Left renal pelvis (tissue), 4 donors: ENCODE data around the gene SAP30BP. TPM values are rescaled to one million over a fixed set of nuclear protein-coding genes. Genes with fewer than 3 reads are reported as not detected.

Experiments
- DNase-seq, 4 donors: peaks; one replicate each; pipeline ENCODE4 v3.0.0-alpha.2; 2013; ENCODE audit warnings: low read depth in 4 of 4, low spot score in 3 of 4
- polyA plus RNA-seq, 4 donors: library from polyadenylated mRNA; unstranded; fragments of 120-200 nt; gene quantifications; one replicate each; pipeline ENCODE4 v1.2.1, GENCODE V29; 2013; ENCODE audit not compliant: insufficient read length in 4 of 4

SAP30BP gene
- polyA plus RNA-seq, 4 donors = 93.6 to 103 (median 96.9) TPM

- no peak for DNase-seq
Observed at GRCh38 chr17:75753514-75754377, 86.6 kb downstream of the SAP30BP start.

GRCh38 chr17:75754378-75755204, 87.5 kb downstream of the SAP30BP start:
- no peak for DNase-seq

- no peak for DNase-seq
Observed at GRCh38 chr17:75755205-75755901, 88.2 kb downstream of the SAP30BP start.

- DNase-seq = no peak
Observed at GRCh38 chr17:75755990-75756389, 88.9 kb downstream of the SAP30BP start.

GRCh38 chr17:75756451-75757085, 89.4 kb downstream of the SAP30BP start:
- no peak for DNase-seq

- DNase-seq = no peak
Observed at GRCh38 chr17:75757086-75757681, 90.0 kb downstream of the SAP30BP start.

Other genes starting within 250 kb of the SAP30BP start
- gene TMEM94, start 210.7 kb upstream of the SAP30BP start, polyA plus RNA-seq = 100 to 1,000 TPM in 1 of 4 donors, 10 to 100 TPM in 3; 65.4 to 105 (median 88.2) TPM
- gene CASKIN2, start 151.8 kb upstream of the SAP30BP start, polyA plus RNA-seq = 10 to 100 TPM; 22.5 to 34.6 (median 30.5) TPM
- gene TSEN54, start 150.8 kb upstream of the SAP30BP start, polyA plus RNA-seq = 10 to 100 TPM; 20.8 to 71.0 (median 45.0) TPM
- gene LLGL2, start 141.6 kb upstream of the SAP30BP start, polyA plus RNA-seq = 100 to 1,000 TPM in 1 of 4 donors, 10 to 100 TPM in 2, 1 to 10 TPM in 1; 5.3 to 103 (median 49.8) TPM
- gene MYO15B, start 79.5 kb upstream of the SAP30BP start, polyA plus RNA-seq = 100 to 1,000 TPM in 3 of 4 donors, 10 to 100 TPM in 1; 89.0 to 224 (median 182) TPM
- gene SMIM5, start 33.9 kb upstream of the SAP30BP start, polyA plus RNA-seq = 10 to 100 TPM in 1 of 4 donors, 1 to 10 TPM in 3; 1.7 to 10.3 (median 6.4) TPM
- 10 to 100 TPM; 23.0 to 62.8 (median 36.7) TPM for gene RECQL5, start 184 bp upstream of the SAP30BP start, polyA plus RNA-seq
- gene ITGB4, start 54.1 kb downstream of the SAP30BP start, polyA plus RNA-seq = 10 to 100 TPM in 3 of 4 donors, 1 to 10 TPM in 1; 9.0 to 15.4 (median 12.4) TPM
- gene GALK1, start 97.9 kb downstream of the SAP30BP start, polyA plus RNA-seq = 10 to 100 TPM; 19.2 to 36.1 (median 24.1) TPM
- 10 to 100 TPM; 34.5 to 49.7 (median 36.4) TPM for gene UNK, start 117.5 kb downstream of the SAP30BP start, polyA plus RNA-seq
- gene UNC13D, start 177.1 kb downstream of the SAP30BP start, polyA plus RNA-seq = 1 to 10 TPM; 4.8 to 9.8 (median 7.0) TPM
- 10 to 100 TPM; 56.4 to 93.5 (median 79.6) TPM for gene WBP2, start 188.0 kb downstream of the SAP30BP start, polyA plus RNA-seq
- gene TRIM47, start 211.2 kb downstream of the SAP30BP start, polyA plus RNA-seq = 10 to 100 TPM in 1 of 4 donors, 1 to 10 TPM in 3; 6.1 to 18.1 (median 6.7) TPM
- gene TRIM65, start 229.6 kb downstream of the SAP30BP start, polyA plus RNA-seq = 10 to 100 TPM; 11.0 to 16.9 (median 13.2) TPM
- 100 to 1,000 TPM in 1 of 4 donors, 10 to 100 TPM in 3; 61.8 to 122 (median 76.3) TPM for gene MRPL38, start 237.5 kb downstream of the SAP30BP start, polyA plus RNA-seq